Psoas muscle (tissue), 8 donors: ENCODE data around the gene IER2. TPM values are rescaled to one million over a fixed set of nuclear protein-coding genes. Genes with fewer than 3 reads are reported as not detected.
A peak's percentile ranks its signal among the peaks of the same experiment; 100 is the strongest.

Experiments used
- ATAC-seq, 4 donors: fragments of 200-7000 bp; cut with Tn5 transposase; one replicate each; pipeline ENCODE4 v1.9.1; 2020; ENCODE audit warnings: moderate library complexity in 3 of 4, mild to moderate bottlenecking in 2 of 4
- DNase-seq, 2 donors: peaks; one replicate each; pipeline ENCODE4 v3.0.0-alpha.2; 2020
- H3K27ac ChIP-seq: fragments of 200-600 bp; one replicate; pipeline ENCODE4 v1.8.0; 2022
- H3K27me3 ChIP-seq, 3 donors: fragments of 200-600 bp in 1 of 3; one replicate each; pipeline versions ENCODE4 v1.6.1 to v1.8.0; 2013 to 2022; ENCODE audit warnings: low read length in 2 of 3, mild to moderate bottlenecking in 2 of 3, moderate library complexity in 1 of 3; ENCODE audit not compliant: insufficient read depth in 3 of 3
- H3K36me3 ChIP-seq, 2 donors: fragments of 200-600 bp in 1 of 2; one replicate each; pipeline versions ENCODE4 v1.6.1 to v1.8.0; 2013 to 2022; ENCODE audit warnings: low read depth in 1 of 2, mild to moderate bottlenecking in 1 of 2, moderate library complexity in 1 of 2; ENCODE audit not compliant: insufficient read depth in 1 of 2
- H3K4me1 ChIP-seq: fragments of 200-600 bp; one replicate; pipeline ENCODE4 v1.8.0; 2022
- H3K4me3 ChIP-seq: fragments of 200-600 bp; one replicate; pipeline ENCODE4 v1.8.0; 2022; ENCODE audit warnings: mild to moderate bottlenecking
- H3K9me3 ChIP-seq: fragments of 200-600 bp; one replicate; pipeline ENCODE4 v1.8.0; 2022
- WGBS, 3 donors: extraction: QIAGEN DNeasy Blood & Tissue Kit; methylation state at CpG; one replicate each; pipeline versions ENCODE4 v1.1.6 to v1.1.7; 2013; 5-methylcytosine and 5-hydroxymethylcytosine counted together
- intact Hi-C, 2 donors: fragments of 100-400 bp; cut with DNase I; formaldehyde crosslinking; loops; one replicate each; pipeline versions ENCODE4 v1.11.0 to v1.14.2; 2022
- polyA plus RNA-seq, 3 donors: library from polyadenylated mRNA; stranded (reverse); fragments of 200-250 nt; gene quantifications; one replicate each; pipeline ENCODE4 v1.2.3, GENCODE V29; 2013
- total RNA-seq, 4 donors: library from RNA; stranded (reverse); fragmentation: NEBNext Ultra II Directional in 2 of 4; extraction: Animal tissue kit (Norgen Biotek cat#: 25700) in 2 of 4; gene quantifications; one replicate each; pipeline versions ENCODE4 v1.2.1 to v1.2.4, GENCODE V29; 2021 to 2023
- TF ChIP-seq, protein P1 (sequence below): fragments of 200-600 bp; IDR thresholded peaks from one replicate; pipeline ENCODE4 v1.8.0; 2022; ENCODE audit warnings: antibody characterized with exemption
- donor health status: healthy with polysubstance abuse.
- donor health status: DM: no; HTN: no; CAD: no; lungs with moderate emphysema.
- donor health status: Bipolar disorder and iron deficiency.
- donor health status: healthy.
- donor health status: DM: yes; HTN: yes; CAD: no.
- donor health status: DM: no; HTN: no; CAD: no.
- donor health status: DM: no; HTN: no; CAD: no.
- donor health status: DM: yes; HTN: yes; CAD: no.

Gene IER2
- total and polyA plus RNA-seq, 7 donors: 12.9 to 62.7 (median 29.0) TPM

DNA sequence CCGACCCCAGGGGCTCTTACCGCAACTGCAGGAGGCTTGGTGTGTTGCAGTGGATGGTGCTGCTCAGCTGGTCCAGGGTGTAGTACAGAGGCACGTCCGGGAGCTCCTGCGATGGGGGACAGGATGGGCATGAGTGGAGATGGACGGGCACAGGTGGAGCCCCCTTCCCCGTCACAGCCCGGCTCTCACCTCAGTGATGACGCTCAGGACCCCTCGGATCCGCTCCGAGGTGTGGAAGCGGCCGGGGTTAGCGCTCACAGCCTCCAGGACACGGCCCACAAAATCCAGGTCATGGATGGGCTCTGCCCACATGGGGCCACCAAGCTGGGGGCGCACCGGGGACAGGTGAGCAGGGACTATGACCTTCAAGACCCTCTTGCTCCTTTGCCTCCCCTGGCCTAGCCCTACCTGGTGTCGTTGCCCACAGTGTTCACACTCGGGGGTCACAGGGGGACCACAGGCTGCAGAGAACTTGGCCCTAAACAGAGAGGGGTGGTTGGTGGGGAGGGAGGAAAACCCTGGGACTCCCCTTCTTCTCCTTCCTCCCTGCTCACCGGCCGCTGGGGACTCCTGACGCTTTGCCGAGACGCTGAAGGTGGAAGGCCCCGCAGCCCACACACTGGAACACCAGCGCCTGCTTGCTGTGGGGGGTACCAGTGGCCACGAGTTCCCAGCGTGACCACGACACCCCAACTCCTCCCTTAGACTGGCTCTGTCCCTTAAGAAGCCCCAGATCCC is 40.7 kb upstream of the IER2 start:
- DNase-seq: no peak
- Histone ChIP-seq H3K9me3 (no peaks in the 10 kb centered on the region), H3K27me3 (no peaks in the 10 kb centered on the region), H3K27ac (no peak overlapping the region), H3K4me3 (no peak overlapping the region), H3K36me3 (peaks cover 3 to 77% of the 10 kb centered on the region in 2 donors), H3K4me1 (peaks cover 2% of the 10 kb centered on the region)
- TF ChIP-seq, protein P1, sequence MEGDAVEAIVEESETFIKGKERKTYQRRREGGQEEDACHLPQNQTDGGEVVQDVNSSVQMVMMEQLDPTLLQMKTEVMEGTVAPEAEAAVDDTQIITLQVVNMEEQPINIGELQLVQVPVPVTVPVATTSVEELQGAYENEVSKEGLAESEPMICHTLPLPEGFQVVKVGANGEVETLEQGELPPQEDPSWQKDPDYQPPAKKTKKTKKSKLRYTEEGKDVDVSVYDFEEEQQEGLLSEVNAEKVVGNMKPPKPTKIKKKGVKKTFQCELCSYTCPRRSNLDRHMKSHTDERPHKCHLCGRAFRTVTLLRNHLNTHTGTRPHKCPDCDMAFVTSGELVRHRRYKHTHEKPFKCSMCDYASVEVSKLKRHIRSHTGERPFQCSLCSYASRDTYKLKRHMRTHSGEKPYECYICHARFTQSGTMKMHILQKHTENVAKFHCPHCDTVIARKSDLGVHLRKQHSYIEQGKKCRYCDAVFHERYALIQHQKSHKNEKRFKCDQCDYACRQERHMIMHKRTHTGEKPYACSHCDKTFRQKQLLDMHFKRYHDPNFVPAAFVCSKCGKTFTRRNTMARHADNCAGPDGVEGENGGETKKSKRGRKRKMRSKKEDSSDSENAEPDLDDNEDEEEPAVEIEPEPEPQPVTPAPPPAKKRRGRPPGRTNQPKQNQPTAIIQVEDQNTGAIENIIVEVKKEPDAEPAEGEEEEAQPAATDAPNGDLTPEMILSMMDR: no peak
- intact Hi-C loops: no loop called here
- WGBS, 3 donors: 89 to 95% (median 91%) methylated on average over 27 to 30 of the region's 30 CpGs
- peak in 1 of 4 donors; percentile 9 for ATAC-seq

DNA sequence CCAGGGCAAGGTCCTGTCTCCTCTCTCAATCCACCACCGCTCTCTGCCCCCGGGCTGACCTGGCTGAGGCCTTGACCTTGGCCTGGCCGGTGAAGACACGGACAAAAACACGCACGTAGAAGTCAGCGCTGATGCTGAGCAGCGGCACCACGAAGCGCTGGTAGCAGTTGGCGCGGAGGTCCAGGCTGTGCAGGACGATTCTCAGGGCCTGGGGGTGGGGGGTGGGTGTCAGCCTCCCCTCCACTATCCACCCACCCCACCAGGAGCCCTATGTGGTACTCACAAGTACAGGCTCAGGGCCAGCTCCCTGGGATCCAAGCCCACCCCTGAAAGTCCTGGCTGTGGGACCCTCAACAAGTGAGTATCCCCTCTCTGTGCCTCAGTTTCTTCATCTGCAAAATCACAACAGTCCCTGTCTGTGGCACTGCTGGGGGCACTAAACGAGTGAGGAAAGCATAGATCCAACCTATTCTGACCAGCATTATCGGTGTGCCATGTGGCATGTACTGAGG is 40.1 kb upstream of the IER2 start:
- no peak for DNase-seq
- Histone ChIP-seq H3K9me3 (no peaks in the 10 kb centered on the region), H3K27ac (no peak overlapping the region), H3K27me3 (no peaks in the 10 kb centered on the region), H3K4me1 (peaks cover 8% of the 10 kb centered on the region), H3K4me3 (no peak overlapping the region), H3K36me3 (peaks cover 3 to 83% of the 10 kb centered on the region in 2 donors)
- 88 to 95% (median 94%) methylated on average over 15 of the region's 15 CpGs for WGBS, 3 donors
- intact Hi-C loops: no loop called here
- TF ChIP-seq, protein P1: no peak
- ATAC-seq: no peak

DNA sequence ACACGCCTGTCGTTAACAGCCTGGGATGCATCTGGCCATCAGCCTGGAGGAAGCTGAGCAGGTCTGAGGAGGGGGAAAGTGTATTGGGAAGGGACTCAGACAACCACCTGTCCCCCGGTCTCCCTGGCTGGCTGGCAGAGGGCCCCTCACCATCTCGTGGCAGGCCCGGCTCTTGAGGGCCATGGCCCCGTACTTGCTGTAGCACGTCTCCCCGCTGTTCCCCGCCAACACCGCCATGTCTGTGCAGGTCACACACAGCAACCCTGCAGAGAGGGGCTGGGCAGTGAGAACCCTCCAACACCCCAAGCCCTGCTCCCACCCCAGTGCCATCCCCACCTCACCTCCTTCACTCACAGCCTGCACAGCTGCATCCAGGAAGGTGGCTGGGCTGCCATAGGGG is 37.7 kb upstream of the IER2 start:
- peaks cover 3 to 66% of the 10 kb centered on the region in 2 donors for H3K36me3 ChIP-seq
- DNase-seq (no peak), ATAC-seq (no peak)
- peaks cover 24% of the 10 kb centered on the region for H3K4me1 ChIP-seq
- no peak overlapping the region for H3K27ac ChIP-seq
- TF ChIP-seq, protein P1: no peak
- no peaks in the 10 kb centered on the region for H3K27me3 ChIP-seq
- H3K4me3 ChIP-seq: no peak overlapping the region
- 89 to 95% (median 94%) methylated on average over 10 of the region's 10 CpGs for WGBS, 3 donors
- intact Hi-C loops: no loop called here
- no peaks in the 10 kb centered on the region for H3K9me3 ChIP-seq

DNA sequence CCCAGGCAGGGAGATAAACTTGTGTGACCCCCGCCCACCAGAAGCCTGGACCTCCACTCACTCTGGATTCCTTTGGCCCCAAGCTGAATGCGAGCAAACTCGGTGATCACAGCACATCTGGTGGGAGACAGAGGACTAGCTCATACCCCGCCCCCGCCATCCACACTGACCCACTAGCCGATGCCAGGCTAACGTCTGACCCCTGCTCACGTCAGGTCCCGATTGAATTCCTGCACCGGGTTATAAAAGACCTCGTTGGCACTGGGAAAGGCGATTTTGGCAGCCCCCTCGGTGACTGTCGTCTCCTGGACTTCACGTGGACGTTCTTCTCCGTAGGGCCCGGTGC is 34.3 kb upstream of the IER2 start:
- Histone ChIP-seq H3K4me3 (peak overlapping the region; percentile 80), H3K9me3 (no peaks in the 10 kb centered on the region), H3K36me3 (peaks cover 3 to 36% of the 10 kb centered on the region in 2 donors), H3K4me1 (peaks cover 37% of the 10 kb centered on the region), H3K27me3 (no peaks in the 10 kb centered on the region), H3K27ac (peak overlapping the region; percentile 79)
- intact Hi-C loops: no loop called here
- DNase-seq (no peak), ATAC-seq (no peak)
- TF ChIP-seq, protein P1: no peak
- 1 to 2% (median 1%) methylated on average over 17 to 18 of the region's 18 CpGs for WGBS, 3 donors
